ENCODE results near the gene PPP1R1A. TPM values are rescaled to one million over a fixed set of nuclear protein-coding genes. Genes with fewer than 3 reads are reported as not detected.

The PPP1R1A gene
- total and polyA plus RNA-seq, 2 experiments from 2014 or later: 14.0 to 43.2 TPM

GRCh38 chr12:54587315-54587873 is 1.1 kb downstream of the PPP1R1A start:
- Histone ChIP-seq H3K36me3 (replicated peaks; ENCODE audit: insufficient read depth, low read depth) (no peaks in the 10 kb centered on the region), H4K20me1 (ENCODE audit: insufficient read depth, poor library complexity, severe bottlenecking) (no peaks in the 10 kb centered on the region), H2AFZ (no peak overlapping the region), H3K9me3 (ENCODE audit: low read depth) (no peaks in the 10 kb centered on the region), H3K4me3 (peak overlapping the region; percentile 49), H3K4me2 (peak overlapping the region; percentile 99), H3K4me1 (ENCODE audit: insufficient read depth) (no peaks in the 10 kb centered on the region), H3K27me3 (peaks cover 17% of the 10 kb centered on the region), H3K79me2 (no peaks in the 10 kb centered on the region), H3K27ac (no peak overlapping the region), H3K9me2 (replicated peaks; ENCODE audit: insufficient read depth) (no peaks in the 10 kb centered on the region)
- no peak for TF ChIP-seq EZH2phosphoT487 (IDR thresholded peaks at IDR 0.05; ENCODE audit: low read depth, severe bottlenecking, unreplicated experiment)
- TF ChIP-seq EZH2 (IDR thresholded peaks at IDR 0.05; ENCODE audit: borderline replicate concordance): no peak
- no peak for TF ChIP-seq CTCF (IDR thresholded peaks at IDR 0.05; ENCODE audit: poor library complexity)
- 33% methylated on average over 5 of the region's 5 CpGs for WGBS (ENCODE audit: low lambda C conversion rate, missing lambda C conversion rate)
- DNase-seq (ENCODE audit: low spot score): peak; percentile 62

- no peaks in the 10 kb centered on the region for H3K36me3 ChIP-seq (replicated peaks; ENCODE audit: insufficient read depth, low read depth)
- peaks cover 17% of the 10 kb centered on the region for H3K27me3 ChIP-seq
- H3K9me3 ChIP-seq (ENCODE audit: low read depth): no peaks in the 10 kb centered on the region
- H3K4me2 ChIP-seq: no peak overlapping the region
- no peaks in the 10 kb centered on the region for H3K79me2 ChIP-seq
- WGBS (ENCODE audit: low lambda C conversion rate, missing lambda C conversion rate): 97% methylated on average over 2 of the region's 2 CpGs
- H3K9me2 ChIP-seq (replicated peaks; ENCODE audit: insufficient read depth): no peaks in the 10 kb centered on the region
- no peaks in the 10 kb centered on the region for H4K20me1 ChIP-seq (ENCODE audit: insufficient read depth, poor library complexity, severe bottlenecking)
- no peak for DNase-seq (ENCODE audit: low spot score)
- TF ChIP-seq EZH2 (IDR thresholded peaks at IDR 0.05; ENCODE audit: borderline replicate concordance): no peak
- TF ChIP-seq EZH2phosphoT487 (IDR thresholded peaks at IDR 0.05; ENCODE audit: low read depth, severe bottlenecking, unreplicated experiment): no peak
- no peak for TF ChIP-seq CTCF (IDR thresholded peaks at IDR 0.05; ENCODE audit: poor library complexity)
- no peak overlapping the region for H3K27ac ChIP-seq
- H3K4me3 ChIP-seq: no peak overlapping the region
- H3K4me1 ChIP-seq (ENCODE audit: insufficient read depth): no peaks in the 10 kb centered on the region
- no peak overlapping the region for H2AFZ ChIP-seq
Observed at GRCh38 chr12:54586620-54587019, 1.8 kb downstream of the PPP1R1A start.

- WGBS (ENCODE audit: low lambda C conversion rate, missing lambda C conversion rate): 96% methylated on average over 2 of the region's 2 CpGs
- TF ChIP-seq CTCF (IDR thresholded peaks at IDR 0.05; ENCODE audit: poor library complexity): no peak
- no peak for TF ChIP-seq EZH2phosphoT487 (IDR thresholded peaks at IDR 0.05; ENCODE audit: low read depth, severe bottlenecking, unreplicated experiment)
- no peak for TF ChIP-seq EZH2 (IDR thresholded peaks at IDR 0.05; ENCODE audit: borderline replicate concordance)
- Histone ChIP-seq H3K27ac (no peak overlapping the region), H2AFZ (no peak overlapping the region), H3K9me3 (ENCODE audit: low read depth) (no peaks in the 10 kb centered on the region), H3K9me2 (replicated peaks; ENCODE audit: insufficient read depth) (no peaks in the 10 kb centered on the region), H3K4me3 (no peak overlapping the region), H3K27me3 (peaks cover 17% of the 10 kb centered on the region), H4K20me1 (ENCODE audit: insufficient read depth, poor library complexity, severe bottlenecking) (no peaks in the 10 kb centered on the region), H3K36me3 (replicated peaks; ENCODE audit: insufficient read depth, low read depth) (no peaks in the 10 kb centered on the region), H3K4me1 (ENCODE audit: insufficient read depth) (no peaks in the 10 kb centered on the region), H3K4me2 (no peak overlapping the region), H3K79me2 (no peaks in the 10 kb centered on the region)
- DNase-seq (ENCODE audit: low spot score): no peak
Observed at GRCh38 chr12:54585243-54585642, 3.2 kb downstream of the PPP1R1A start.

Measured in hepatocyte (in vitro differentiated cells).